Measurements from ENCODE around the gene KIRREL1.

Gene KIRREL1

GRCh38 chr1:158087320-158087927 is 94.0 kb downstream of the KIRREL1 start:
- peak; percentile 19 for DNase-seq (ENCODE audit: low read depth)
- TF ChIP-seq CTCF (IDR thresholded peaks at IDR 0.05; ENCODE audit: low read depth, low read length, missing control alignments), result peak; percentile 88
- no peak overlapping the region for H3K4me3 ChIP-seq (ENCODE audit: low read depth, low read length)

- no peak overlapping the region for H3K4me3 ChIP-seq (ENCODE audit: low read depth, low read length)
- no peak for DNase-seq (ENCODE audit: low read depth)
- TF ChIP-seq CTCF (IDR thresholded peaks at IDR 0.05; ENCODE audit: low read depth, low read length, missing control alignments), result no peak
These were observed 96.0 kb downstream of the KIRREL1 start for GRCh38 chr1:158089476-158089875.

GRCh38 chr1:158089925-158090637 is 96.6 kb downstream of the KIRREL1 start:
- DNase-seq (ENCODE audit: low read depth), result no peak
- no peak for TF ChIP-seq CTCF (IDR thresholded peaks at IDR 0.05; ENCODE audit: low read depth, low read length, missing control alignments)
- H3K4me3 ChIP-seq (ENCODE audit: low read depth, low read length), result no peak overlapping the region

GRCh38 chr1:158093376-158093775 is 99.9 kb downstream of the KIRREL1 start:
- DNase-seq (ENCODE audit: low read depth), result no peak
- no peak for TF ChIP-seq CTCF (IDR thresholded peaks at IDR 0.05; ENCODE audit: low read depth, low read length, missing control alignments)
- no peak overlapping the region for H3K4me3 ChIP-seq (ENCODE audit: low read depth, low read length)

GRCh38 chr1:158094571-158094970 is 101.1 kb downstream of the KIRREL1 start:
- no peak overlapping the region for H3K4me3 ChIP-seq (ENCODE audit: low read depth, low read length)
- TF ChIP-seq CTCF (IDR thresholded peaks at IDR 0.05; ENCODE audit: low read depth, low read length, missing control alignments), result no peak
- DNase-seq (ENCODE audit: low read depth), result no peak

GRCh38 chr1:158095737-158096335 is 102.4 kb downstream of the KIRREL1 start:
- no peak overlapping the region for H3K4me3 ChIP-seq (ENCODE audit: low read depth, low read length)
- no peak for DNase-seq (ENCODE audit: low read depth)
- TF ChIP-seq CTCF (IDR thresholded peaks at IDR 0.05; ENCODE audit: low read depth, low read length, missing control alignments), result peak; percentile 86

Measured in GM12864 (cell line).